Caco-2 (cell line): ENCODE measurements around the gene ALKBH5. TPM values are rescaled to one million over a fixed set of nuclear protein-coding genes. Genes with fewer than 3 reads are reported as not detected.

Source experiments
- BruUV-seq: library from RNA; stranded (reverse); fragments of 400-500 nt; replicated peaks from 2 replicates; lab custom pipeline; 2021; lab: Mats Ljungman, UMichigan
- CTCF ChIA-PET: fragments of 300-600 bp; sonication (Branson Sonifier 250); formaldehyde crosslinking; loops from one replicate; lab custom pipeline; 2022; ENCODE audit warnings: antibody characterized with exemption; lab: Charles Lee
- POLR2A ChIA-PET: fragments of 300-600 bp; sonication (Branson Sonifier 250); formaldehyde crosslinking; loops from one replicate; lab custom pipeline; 2022; ENCODE audit warnings: antibody characterized with exemption; lab: Charles Lee
- DNase-seq, 2 experiments: peaks; one replicate each; pipeline versions ENCODE4 v3.0.0 to v3.0.0-alpha.2; 2020 to 2022
- H3K27me3 ChIP-seq: replicated peaks from 2 replicates; pipeline ENCODE4 v1.6.0; 2011; ENCODE audit warnings: low read length; ENCODE audit not compliant: control insufficient read depth, insufficient read depth
- H3K36me3 ChIP-seq: 2 replicates; pipeline ENCODE4 v1.5.1; 2011; ENCODE audit warnings: low read length; ENCODE audit not compliant: control insufficient read depth, insufficient read depth
- H3K4me1 ChIP-seq: fragments of 250-450 bp; sonication (Bioruptor Pico); 2 replicates; pipeline ENCODE4 v1.5.1; 2020; ENCODE audit warnings: mild to moderate bottlenecking
- H3K4me3 ChIP-seq: 2 replicates; pipeline ENCODE4 v1.5.1; 2011; ENCODE audit warnings: low read depth, mild to moderate bottlenecking, control low read depth, low read length
- H3K9me3 ChIP-seq: fragments of 250-450 bp; sonication (Bioruptor Pico); 2 replicates; pipeline ENCODE4 v1.5.1; 2020; ENCODE audit warnings: mild to moderate bottlenecking, moderate library complexity
- H3K27ac Mint-ChIP-seq: one replicate; pipeline ENCODE4 v1.8.0; 2022; ENCODE audit warnings: mixed read lengths; ENCODE audit not compliant: unreplicated experiment
- H3K27me3 Mint-ChIP-seq: one replicate; pipeline ENCODE4 v1.8.0; 2022; ENCODE audit warnings: mixed read lengths; ENCODE audit not compliant: insufficient read depth, unreplicated experiment
- H3K36me3 Mint-ChIP-seq: one replicate; pipeline ENCODE4 v1.8.0; 2022; ENCODE audit warnings: mild to moderate bottlenecking, mixed read lengths; ENCODE audit not compliant: insufficient read depth, unreplicated experiment
- H3K4me1 Mint-ChIP-seq: one replicate; pipeline ENCODE4 v1.8.0; 2022; ENCODE audit warnings: low read depth, mixed read lengths; ENCODE audit not compliant: unreplicated experiment
- H3K4me3 Mint-ChIP-seq: one replicate; pipeline ENCODE4 v1.8.0; 2022; ENCODE audit warnings: mild to moderate bottlenecking, moderate library complexity, mixed read lengths; ENCODE audit not compliant: unreplicated experiment
- H3K9me3 Mint-ChIP-seq: one replicate; pipeline ENCODE4 v1.8.0; 2022; ENCODE audit warnings: mixed read lengths; ENCODE audit not compliant: unreplicated experiment
- intact Hi-C: fragments of 100-400 bp; cut with micrococcal nuclease; formaldehyde crosslinking; loops from one replicate; pipeline ENCODE4 v1.10.0; 2022; ENCODE audit not compliant: unreplicated experiment
- total RNA-seq: library from RNA; stranded (reverse); gene quantifications from 2 replicates; pipeline ENCODE4 v1.2.3, GENCODE V29; 2022
- TF ChIP-seq, protein P1 (sequence below), 2 experiments: fragments of 200-600 bp in 1 of 2; IDR thresholded peaks; 1 replicate in 1 of 2; 2 replicates in 1 of 2; pipeline versions ENCODE4 v1.5.1 to v1.8.0; 2011 to 2022; ENCODE audit warnings: antibody characterized with exemption in 1 of 2, control low read depth in 1 of 2, inconsistent platforms in 1 of 2, low read depth in 1 of 2, low read length in 1 of 2, mild to moderate bottlenecking in 1 of 2, moderate library complexity in 1 of 2; ENCODE audit not compliant: insufficient read depth in 1 of 2, severe bottlenecking in 1 of 2, unreplicated experiment in 1 of 2

The ALKBH5 gene
- total RNA-seq, 1 experiment from 2014 or later = 101 TPM

DNA sequence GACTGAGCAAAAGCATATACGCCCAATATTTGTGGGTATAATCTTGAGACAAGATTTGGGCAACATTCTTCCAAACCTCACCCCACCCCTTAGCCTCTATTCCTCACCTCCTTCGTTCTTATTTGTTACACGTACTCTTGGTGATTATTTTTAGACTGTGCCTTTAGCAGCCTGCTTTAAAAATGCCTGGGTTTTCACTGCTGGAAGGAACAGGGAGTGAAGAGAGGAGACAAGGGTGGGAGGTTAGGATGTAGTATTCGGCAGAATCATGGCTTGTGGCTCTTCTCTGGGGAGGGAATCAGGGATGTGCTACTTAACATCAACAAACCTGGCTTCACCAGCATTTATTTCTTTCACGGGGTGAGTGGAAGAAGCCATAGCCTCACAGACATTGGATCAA, 11.6 kb downstream of the ALKBH5 start:
- ChIA-PET POLR2A (no interaction called here), CTCF (no interaction called here)
- intact Hi-C loops = no loop called here
- Mint-ChIP-seq H3K36me3 (peaks cover 80% of the 10 kb centered on the region), H3K4me1 (peaks cover 5% of the 10 kb centered on the region), H3K9me3 (no peaks in the 10 kb centered on the region), H3K27me3 (no peaks in the 10 kb centered on the region), H3K4me3 (no peak overlapping the region), H3K27ac (no peak overlapping the region)
- no peaks in the 10 kb centered on the region for H3K27me3 ChIP-seq
- H3K36me3 ChIP-seq = peaks cover 11% of the 10 kb centered on the region
- no peak overlapping the region for H3K4me3 ChIP-seq
- H3K9me3 ChIP-seq = no peaks in the 10 kb centered on the region
- TF ChIP-seq, protein P1, sequence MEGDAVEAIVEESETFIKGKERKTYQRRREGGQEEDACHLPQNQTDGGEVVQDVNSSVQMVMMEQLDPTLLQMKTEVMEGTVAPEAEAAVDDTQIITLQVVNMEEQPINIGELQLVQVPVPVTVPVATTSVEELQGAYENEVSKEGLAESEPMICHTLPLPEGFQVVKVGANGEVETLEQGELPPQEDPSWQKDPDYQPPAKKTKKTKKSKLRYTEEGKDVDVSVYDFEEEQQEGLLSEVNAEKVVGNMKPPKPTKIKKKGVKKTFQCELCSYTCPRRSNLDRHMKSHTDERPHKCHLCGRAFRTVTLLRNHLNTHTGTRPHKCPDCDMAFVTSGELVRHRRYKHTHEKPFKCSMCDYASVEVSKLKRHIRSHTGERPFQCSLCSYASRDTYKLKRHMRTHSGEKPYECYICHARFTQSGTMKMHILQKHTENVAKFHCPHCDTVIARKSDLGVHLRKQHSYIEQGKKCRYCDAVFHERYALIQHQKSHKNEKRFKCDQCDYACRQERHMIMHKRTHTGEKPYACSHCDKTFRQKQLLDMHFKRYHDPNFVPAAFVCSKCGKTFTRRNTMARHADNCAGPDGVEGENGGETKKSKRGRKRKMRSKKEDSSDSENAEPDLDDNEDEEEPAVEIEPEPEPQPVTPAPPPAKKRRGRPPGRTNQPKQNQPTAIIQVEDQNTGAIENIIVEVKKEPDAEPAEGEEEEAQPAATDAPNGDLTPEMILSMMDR (IDR thresholded peaks at IDR 0.05; ENCODE audit: insufficient read depth in 1 of 2, low read depth in 1 of 2, low read length in 1 of 2, severe bottlenecking in 1 of 2, unreplicated experiment in 1 of 2) = no peak
- no TSS peak for BruUV-seq
- no peaks in the 10 kb centered on the region; the same call in 1 of the 2 replicates for H3K4me1 ChIP-seq
- no peak for DNase-seq

DNA sequence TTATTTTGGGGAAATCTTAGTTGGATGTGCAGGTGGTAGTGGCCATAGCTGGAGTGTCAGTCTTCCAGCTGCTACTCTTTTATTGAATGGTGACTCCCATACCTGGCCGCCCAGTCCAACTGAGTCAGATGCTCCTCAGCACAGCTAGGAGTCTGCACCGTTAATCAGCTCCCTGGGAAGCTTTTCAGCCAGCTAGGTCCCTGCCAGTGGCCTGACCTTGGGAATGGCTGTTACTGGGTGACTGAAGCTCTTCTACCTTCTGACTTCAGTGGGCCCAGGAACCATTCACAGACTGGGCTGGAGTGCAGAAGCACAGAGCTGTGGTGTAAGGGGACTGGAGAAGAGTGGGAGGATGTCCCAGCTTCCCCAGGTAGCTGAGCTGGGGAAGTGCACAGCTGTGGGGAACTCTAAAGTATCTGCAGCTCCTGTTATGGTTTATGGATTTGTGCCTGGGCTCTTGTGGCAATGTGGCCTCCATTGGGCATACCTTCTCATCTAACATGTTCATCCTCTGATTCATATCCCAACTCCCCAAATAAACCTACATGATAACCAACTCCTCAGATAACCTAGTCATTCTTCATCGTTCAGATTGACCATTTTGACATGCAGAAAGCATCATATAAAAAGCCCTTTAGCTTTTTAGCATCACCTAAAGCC, 14.0 kb downstream of the ALKBH5 start:
- no peaks in the 10 kb centered on the region for H3K9me3 Mint-ChIP-seq
- Histone ChIP-seq H3K4me3 (no peak overlapping the region), H3K36me3 (peaks cover 11% of the 10 kb centered on the region), H3K4me1 (peaks cover 5% of the 10 kb centered on the region), H3K9me3 (no peaks in the 10 kb centered on the region), H3K27me3 (no peaks in the 10 kb centered on the region)
- POLR2A ChIA-PET = interaction anchor here (0.6 kb wide), 2 partner anchors 608 to 1945 kb away, joined by 3 to 6 read pairs; no protein-coding TSS in a partner anchor
- no TSS peak for BruUV-seq
- no peak for DNase-seq
- no peaks in the 10 kb centered on the region for H3K27me3 Mint-ChIP-seq
- H3K4me1 Mint-ChIP-seq = peaks cover 5% of the 10 kb centered on the region
- H3K27ac Mint-ChIP-seq = no peak overlapping the region
- no peak overlapping the region for H3K4me3 Mint-ChIP-seq
- CTCF ChIA-PET = no interaction called here
- H3K36me3 Mint-ChIP-seq = peaks cover 84% of the 10 kb centered on the region
- intact Hi-C loops = loop anchor here (2.0 kb wide), 1 partner anchor 15 kb away; no protein-coding TSS in a partner anchor
- TF ChIP-seq, protein P1 (IDR thresholded peaks at IDR 0.05; ENCODE audit: insufficient read depth in 1 of 2, low read depth in 1 of 2, low read length in 1 of 2, severe bottlenecking in 1 of 2, unreplicated experiment in 1 of 2) = no peak

DNA sequence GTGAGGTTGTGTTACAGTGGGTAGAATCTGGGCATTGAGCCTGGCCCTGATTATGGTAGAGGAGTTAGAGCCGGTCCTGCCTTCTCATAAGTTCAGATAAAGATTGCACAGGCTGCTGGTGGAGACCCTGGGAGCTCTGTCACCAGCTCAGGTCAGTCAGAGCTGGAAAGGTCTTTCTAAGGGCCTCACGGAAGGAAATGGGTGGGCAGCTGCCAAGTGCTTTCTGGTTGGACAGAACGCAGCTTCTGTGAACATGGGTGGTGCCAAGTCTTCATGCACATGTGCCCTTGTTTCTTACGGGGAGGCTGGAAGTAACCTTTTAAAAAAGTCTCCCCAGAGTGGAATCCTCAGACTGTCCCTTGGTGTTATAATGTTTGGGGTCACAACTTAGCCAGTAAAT, 14.9 kb downstream of the ALKBH5 start:
- Mint-ChIP-seq H3K27ac (no peak overlapping the region), H3K4me3 (no peak overlapping the region), H3K36me3 (peaks cover 91% of the 10 kb centered on the region), H3K4me1 (peaks cover 10% of the 10 kb centered on the region), H3K27me3 (no peaks in the 10 kb centered on the region), H3K9me3 (no peaks in the 10 kb centered on the region)
- Histone ChIP-seq H3K27me3 (no peaks in the 10 kb centered on the region), H3K9me3 (no peaks in the 10 kb centered on the region), H3K4me3 (no peak overlapping the region), H3K4me1 (peaks cover 14% of the 10 kb centered on the region), H3K36me3 (peaks cover 11% of the 10 kb centered on the region)
- intact Hi-C loops = no loop called here
- no TSS peak for BruUV-seq
- ChIA-PET CTCF (no interaction called here), POLR2A (no interaction called here)
- DNase-seq = no peak
- TF ChIP-seq, protein P1 (IDR thresholded peaks at IDR 0.05; ENCODE audit: insufficient read depth in 1 of 2, low read depth in 1 of 2, low read length in 1 of 2, severe bottlenecking in 1 of 2, unreplicated experiment in 1 of 2) = no peak
